Erythroblast (primary cell): Measurements from ENCODE around the gene ADAMTS13.

Experiments used
- GATA1 ChIP-seq: IDR thresholded peaks from 2 replicates; pipeline ENCODE4 v1.6.1; 2011; ENCODE audit warnings: low read depth, mild to moderate bottlenecking, control low read depth, low read length, moderate library complexity
- POLR2A ChIP-seq: IDR thresholded peaks from 2 replicates; pipeline ENCODE4 v1.6.1; 2011; ENCODE audit warnings: mild to moderate bottlenecking, low read length

DNA sequence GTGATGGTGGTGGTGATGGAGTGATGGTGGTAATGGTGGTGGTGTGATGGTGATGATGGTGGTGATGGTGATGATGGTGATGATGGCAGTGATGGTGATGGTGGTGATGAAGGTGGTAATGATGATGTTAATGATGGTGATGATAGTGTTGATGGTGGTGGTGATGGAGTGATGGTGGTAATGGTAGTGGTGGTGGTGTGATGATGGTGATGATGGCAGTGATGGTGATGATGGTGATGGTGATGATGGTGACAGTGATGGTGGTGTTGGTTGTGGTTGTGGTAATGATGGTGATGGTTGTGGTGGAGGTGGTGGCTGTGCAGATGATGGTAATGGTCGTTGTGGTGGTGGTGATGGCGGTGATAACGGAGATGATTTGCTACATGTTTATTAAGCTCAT, 38.7 kb upstream of the ADAMTS13 start:
- TF ChIP-seq POLR2A (no peak), GATA1 (no peak)
